GM21381 (cell line): ENCODE data around the gene EIF4H.
"Not testable (repeated sequence)": the region's sequence is repeated elsewhere in the genome, so short reads cannot be mapped to it uniquely, and the experiment has no call there.

Experiments
- ATAC-seq: cut with Tn5 transposase; IDR thresholded peaks from one replicate; pipeline ENCODE4 v1.9.1; 2021; ENCODE audit warnings: mild to moderate bottlenecking, moderate library complexity; ENCODE audit not compliant: unreplicated experiment

EIF4H gene

DNA sequence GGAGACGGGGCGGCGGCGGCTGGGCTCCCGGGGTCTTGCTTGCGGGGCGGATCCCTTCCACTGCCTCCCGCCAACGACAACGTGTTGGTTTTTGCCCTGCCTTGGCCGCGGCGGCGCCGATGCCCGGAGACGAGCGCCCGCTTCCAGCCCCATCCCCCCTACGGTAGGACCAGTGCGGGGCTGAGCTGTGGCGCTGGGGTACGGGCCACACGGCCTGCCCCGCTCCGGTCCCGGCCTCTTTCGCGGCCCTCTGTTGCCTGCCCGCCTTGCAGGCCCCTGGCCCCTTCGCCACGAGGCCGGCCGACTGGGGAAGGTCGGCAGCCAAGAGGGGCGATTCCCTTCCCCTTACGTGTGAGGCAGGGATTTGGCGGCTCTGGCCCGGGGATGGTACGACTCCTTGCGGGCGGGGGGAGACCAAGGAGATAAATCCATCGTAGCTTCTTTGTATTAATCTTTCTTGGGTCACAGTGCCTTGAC, 488 bp downstream of the EIF4H start:
- ATAC-seq, result peak; percentile 30

DNA sequence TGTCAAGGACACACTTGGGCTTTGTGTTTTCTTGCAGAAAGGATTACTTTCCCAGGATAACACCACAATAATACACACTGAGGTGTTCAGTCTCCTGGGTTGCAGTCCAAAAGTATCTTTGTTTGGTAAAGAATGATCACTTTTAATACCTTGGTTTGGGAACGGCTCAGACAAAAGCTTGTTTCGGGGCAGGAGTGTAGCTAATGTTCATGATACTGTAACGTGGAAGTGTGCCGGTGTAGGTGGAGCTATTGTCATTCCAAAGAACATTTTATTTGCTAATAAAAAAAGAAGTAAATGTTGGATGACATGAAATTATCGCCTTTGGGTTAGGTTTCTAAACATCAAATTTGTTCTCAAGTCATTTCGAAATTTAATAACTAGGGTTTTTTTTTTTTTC, 1.2 kb downstream of the EIF4H start:
- ATAC-seq, result no peak

DNA sequence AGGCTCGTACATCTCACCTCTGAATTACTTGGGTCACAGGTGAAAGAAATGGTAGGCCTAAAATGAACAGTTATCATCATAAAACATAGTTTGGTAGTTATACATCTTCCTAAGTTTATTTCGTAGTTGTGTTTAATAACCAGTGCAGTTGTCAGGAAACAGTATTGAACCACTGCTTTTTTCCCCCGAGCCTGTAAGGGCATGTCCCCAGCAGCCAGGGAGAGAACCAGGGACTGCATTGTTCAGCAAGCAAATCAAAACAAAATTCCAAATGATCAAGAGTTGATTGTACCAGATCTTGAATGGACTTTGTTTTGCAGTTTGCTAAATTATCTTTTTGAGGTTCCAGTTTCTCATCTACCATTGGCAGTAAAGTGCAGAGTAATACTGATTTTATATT, 2.4 kb downstream of the EIF4H start:
- ATAC-seq, result no peak

DNA sequence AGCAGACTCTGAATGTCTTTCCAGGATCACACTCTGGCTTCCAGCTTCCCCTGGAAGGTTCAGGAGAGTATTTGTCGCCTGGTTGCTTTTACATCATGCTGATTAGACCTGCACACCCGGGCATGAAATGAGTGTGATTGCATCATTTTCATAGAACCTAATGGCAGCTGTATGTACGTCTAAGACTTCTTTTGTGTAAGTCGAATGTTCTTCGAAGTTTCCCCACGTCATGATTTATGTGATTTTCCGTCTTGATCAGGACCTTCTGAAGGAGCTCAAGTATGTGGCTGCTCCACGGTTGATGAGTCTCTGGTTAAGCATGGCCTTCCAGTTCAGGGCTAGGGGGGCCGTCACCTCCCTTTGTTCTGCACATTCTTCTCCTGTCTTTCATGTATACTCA, 4.5 kb downstream of the EIF4H start:
- no peak for ATAC-seq

DNA sequence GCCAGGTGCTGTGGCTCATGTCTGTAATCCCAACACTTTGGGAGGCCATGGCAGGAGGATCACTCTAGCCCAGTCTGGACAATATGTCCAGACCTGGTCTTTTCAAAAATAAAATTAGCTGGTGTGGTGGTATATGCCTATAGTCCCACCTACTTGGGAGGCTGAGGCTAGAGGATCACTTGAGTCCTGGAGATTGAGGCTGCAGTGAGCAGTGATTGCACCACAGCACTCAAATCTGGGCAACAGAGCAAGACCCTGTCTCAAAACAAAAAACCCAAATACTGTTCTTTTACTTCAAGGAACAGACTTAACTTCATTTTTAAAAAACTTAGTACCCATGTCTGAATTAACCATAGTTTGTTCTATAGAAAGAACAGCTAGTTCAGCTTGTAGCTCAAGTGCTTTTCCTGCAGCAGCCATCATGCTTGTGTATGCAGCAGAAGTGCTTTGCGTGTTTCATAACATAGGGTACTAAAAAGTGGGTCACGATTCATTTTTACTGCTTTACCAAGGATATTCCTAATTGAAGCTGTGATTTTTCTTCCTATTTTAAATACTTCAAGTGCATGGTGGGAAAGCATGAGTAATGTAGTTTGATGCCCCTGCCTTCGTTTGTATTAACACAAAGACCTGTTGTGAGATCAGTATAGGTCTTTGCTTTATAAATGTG, 5.9 kb downstream of the EIF4H start:
- no peak for ATAC-seq

DNA sequence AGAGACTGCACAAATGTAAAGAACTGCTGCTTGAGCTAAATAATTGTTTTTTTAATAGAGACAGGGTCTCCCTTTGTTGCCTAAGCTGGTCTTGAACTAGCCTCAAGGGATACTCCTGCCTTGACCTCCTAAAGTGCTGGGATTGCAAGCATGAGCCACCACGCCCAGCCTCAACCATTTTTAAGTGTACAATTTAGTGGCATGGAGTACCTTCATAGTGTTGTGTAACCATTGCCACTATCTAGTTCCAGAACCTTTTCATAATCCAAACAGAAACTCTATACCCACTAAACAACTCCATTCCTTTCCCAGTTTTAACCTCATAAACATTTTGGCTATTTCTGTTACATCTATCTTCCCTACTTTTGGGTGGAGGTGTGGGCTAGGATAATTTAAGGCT, 6.7 kb downstream of the EIF4H start:
- no peak for ATAC-seq

DNA sequence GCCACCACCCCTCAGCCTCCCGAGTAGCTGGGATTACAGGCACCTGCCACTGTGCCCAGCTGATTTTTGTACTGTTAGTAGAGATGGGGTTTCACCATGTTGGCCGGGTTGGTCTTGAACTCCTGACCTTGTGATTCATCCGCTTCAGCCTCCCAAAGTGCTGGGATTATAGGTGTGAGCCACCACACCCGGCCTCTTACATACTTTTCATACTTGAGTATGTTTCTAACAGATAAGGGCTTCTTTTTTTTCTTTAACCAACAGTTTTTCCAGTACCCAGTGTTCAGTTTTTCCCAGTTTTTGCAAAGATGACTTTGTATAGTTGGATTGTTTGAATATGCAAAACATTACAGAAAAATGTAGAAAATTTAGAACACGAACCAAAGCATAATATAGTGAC, 7.7 kb downstream of the EIF4H start:
- no peak for ATAC-seq

DNA sequence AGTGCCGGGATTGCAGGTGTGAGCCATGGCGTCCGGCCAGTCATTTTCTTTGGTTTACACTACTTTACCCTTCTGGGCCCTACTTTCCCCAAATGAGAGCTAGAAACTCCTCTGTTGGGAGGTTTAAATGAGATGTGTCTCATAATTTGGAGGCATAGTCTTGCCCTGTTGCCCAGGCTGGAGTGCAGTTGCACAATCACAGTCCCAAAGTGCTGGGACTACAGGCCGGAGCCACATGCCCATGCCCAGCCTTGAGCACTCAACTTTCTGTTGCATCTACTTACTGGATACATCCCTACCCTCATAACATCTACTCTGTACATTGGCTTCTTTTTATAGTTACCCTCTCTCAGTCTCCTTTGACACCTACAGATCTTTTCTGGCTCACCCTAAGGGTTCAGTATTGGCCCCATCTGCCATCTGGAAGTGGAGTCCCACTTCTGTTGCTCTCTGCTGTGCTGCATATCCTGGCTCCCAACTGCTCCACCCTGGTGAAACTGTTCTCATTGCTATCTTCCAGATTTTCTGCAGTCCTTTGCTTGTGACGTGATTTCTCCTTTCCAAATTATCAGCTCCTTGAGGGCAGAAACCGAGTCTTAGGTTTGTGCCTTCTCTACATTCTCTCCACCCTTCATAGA, 8.4 kb downstream of the EIF4H start:
- no peak for ATAC-seq

DNA sequence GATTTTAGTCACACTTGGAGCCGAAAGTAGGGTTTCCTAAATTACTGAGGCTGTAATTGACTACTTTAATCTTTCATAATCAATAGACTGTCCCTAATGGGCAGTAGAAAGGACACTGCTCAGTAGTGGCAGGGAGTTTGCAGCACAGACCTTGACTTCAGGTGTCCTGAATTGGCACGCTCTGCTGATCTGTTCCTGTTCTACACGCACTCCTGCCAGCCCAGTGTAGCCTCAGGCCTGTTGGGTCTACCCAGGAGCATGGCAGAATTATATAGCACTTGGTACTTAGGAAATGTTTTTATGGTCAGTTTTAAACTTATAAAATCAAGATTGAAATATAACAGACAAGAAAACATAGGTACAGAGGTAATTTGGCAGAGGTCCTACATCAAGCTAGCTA, 9.0 kb downstream of the EIF4H start:
- no peak for ATAC-seq

DNA sequence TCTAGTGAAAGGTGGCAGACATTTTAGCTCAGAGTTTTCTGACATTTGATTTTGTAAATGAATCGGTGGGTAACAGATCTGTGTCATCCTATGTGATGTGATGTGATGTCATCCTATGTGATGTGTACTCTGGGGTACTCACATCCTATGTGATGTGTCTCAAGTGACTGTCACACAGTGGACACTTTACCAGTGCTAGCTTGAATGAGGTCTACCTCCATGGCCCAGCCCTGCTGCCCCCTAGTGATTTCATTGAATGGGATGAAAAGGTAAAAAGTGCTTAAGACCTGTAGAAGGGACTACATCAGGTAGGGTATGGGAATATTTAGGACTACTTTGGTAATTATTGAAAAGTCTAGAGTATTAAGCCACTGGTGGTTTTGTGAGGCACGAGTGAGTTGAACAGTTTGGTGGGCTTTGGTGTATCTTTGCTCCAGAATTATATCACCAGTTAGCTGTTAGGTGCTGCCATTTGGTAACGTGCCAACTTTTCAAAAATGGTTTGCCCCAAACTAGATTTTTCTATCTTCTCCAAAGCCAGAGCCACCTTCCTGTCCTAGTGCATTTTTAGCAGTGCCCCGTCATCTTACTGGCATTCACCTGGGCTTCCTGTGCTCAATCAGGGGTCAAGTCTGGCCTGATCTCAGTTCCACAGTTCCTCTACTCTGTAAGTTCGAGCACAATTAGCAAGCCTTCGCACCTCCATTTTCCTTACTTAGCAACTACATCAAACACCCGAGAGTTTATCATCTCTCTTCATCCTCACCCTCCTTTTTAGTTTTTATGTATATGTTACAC, 9.7 kb downstream of the EIF4H start:
- ATAC-seq, result no peak

DNA sequence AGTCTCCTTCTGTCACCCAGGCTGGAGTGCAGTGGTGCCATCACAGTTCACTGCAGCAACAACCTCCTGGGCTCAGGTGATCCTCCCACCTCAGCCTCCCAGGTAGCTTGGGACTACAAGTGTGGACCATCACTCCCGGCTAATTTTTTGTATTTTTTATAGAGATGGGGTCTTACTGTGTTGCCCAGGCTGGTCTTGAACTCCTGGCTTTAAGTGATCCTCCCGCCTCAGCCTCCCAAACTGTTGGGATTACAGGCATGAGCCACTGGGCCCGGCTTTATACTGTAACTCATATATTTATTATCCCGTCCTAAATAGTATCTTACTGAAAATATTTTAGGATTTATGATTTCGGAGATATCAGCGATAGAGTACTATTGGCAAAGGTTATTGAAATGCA, 10.9 kb downstream of the EIF4H start:
- no peak for ATAC-seq

DNA sequence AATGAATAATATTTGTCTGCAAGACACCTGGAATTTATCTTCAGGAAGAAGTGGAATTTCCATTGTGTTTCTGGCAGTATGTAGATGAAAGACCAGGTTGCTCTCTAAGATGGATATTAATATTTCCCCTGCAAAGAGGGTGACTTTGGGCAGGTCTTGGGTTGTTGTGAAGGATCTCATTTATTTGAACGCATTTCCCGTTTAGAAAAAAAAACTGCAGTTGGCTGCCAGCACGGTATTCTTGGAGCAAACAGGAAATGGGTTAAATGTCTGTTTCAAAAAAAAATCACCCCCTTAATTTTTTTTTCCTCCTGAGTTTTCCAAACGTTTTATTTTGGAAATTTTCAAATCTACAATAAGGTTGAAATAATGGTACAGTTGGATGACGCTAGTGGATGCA, 11.5 kb downstream of the EIF4H start:
- no peak for ATAC-seq

DNA sequence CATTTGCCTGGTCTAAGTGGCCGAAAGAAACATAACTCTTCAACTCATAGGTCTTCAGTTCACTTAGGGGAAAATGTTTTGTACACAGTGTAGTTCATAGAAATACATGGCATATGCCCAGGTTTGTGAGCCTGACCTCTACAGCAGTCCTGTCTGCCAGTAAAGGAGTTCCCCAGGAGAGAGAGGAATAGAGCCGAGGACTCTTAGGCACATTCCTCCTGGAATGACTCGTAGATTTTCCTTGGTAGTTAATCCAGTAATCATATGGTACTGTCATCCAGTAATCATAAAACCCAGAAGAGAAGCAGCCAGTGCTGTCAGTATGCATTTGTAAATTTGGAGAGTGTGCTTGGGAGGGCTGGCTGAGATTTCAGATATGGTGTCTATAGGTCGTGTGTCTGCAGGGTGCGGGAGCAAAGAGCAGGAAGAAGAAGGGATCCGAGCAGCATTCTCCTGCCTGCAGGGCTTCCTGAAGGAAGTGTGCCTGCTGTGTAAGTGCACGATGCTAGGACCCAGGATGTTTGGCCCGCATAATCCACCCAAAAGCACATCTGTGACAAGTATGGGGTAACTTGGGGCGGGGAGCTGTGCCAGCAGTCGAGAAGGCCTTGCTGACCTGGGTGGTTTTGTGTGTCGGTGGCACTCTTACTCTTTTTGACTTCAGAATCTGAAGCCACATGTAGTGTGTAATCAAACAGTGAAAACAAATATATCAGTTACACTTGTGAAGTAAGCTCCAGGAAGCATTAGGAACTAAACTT, 13.9 kb downstream of the EIF4H start:
- ATAC-seq, result no peak

DNA sequence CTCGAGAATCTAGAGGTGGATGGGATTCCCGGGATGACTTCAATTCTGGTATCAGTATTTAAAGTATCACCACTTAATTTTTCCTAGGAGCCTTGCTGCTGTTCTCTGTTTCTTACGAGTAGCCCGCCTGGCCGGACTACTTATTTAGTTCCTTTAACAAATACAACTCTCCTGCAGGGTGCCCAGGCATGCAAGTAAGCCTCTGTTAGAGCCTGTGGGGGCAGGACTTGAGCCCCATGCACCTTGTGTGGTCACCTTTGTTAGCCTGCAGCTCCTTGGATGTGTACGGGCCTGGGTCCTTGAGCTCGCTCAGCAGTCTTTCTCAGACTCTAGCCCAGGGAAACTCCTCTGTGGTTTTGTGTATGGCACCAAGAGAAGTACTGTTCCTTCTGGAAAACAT, 16.1 kb downstream of the EIF4H start:
- ATAC-seq, result no peak

DNA sequence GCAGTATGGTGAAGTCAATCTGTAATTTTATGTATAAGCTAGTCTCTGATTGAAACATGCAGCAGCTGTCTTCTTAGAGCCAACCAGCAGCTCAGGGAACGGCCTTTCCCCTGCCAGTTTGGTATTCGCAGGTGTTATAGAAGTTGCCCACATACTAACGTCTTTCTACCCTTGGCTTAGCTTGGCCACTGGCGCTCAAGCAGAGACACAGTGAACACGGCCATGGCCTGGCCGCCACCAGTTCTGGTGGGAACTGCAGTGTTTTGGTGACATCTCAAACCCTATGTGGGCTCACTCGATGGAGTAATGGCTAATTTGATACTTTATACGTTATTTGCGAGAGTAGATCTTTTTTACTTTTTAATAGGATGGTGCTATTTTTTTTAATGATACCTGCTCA, 17.1 kb downstream of the EIF4H start:
- no peak for ATAC-seq

DNA sequence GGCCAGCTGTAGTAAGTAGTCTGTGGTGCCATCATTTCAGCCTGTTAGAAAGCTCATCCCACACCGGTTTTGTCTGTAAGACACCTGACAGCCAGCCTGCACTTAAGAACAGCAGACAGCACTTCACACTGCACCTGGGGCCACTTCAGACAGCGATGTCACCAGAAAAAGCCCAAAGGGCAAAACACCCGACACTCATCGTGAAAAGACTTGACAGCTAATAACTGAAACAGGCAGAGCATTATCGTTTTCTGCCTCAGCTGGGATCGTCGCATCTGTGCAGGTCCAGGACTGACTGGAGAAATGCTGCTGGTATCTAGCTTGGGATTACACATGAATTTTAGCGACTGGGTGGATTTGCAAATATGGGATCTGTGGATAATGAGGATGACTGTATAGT, 18.9 kb downstream of the EIF4H start:
- no peak for ATAC-seq

DNA sequence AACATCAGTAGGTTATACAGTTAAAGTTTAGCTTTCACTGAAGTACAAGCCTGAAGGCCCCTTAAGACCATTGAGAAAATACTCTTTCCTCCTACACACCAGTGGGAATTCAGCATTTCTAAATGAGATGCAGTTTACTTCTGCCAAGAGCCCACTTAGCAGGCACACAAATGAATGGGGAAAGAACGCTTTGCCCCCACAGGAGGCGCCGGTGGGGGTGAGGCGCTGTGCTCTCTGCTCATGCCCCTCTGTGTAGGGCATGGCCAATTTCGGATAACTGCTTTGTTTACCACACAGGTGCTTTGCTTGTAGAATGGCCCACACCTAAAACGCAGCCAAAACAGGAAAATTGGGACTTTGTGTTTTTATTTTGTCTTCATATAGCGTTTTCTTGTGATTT, 19.8 kb downstream of the EIF4H start:
- no peak for ATAC-seq

DNA sequence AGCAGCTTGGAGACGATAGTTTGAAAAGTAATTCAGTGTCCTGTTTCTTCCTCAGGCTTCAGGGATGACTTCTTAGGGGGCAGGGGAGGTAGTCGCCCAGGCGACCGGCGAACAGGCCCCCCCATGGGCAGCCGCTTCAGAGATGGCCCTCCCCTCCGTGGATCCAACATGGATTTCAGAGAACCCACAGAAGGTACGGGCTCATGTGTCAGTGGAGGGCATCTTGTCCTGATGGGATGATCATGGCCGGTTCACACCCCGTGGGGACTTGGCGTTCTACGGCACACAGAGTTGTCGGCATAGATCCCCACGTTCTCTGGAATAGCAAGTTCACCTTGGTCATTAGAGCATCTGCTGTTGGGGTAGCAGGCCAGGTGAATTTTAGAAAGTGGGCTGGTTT, 20.5 kb downstream of the EIF4H start:
- ATAC-seq, result no peak

DNA sequence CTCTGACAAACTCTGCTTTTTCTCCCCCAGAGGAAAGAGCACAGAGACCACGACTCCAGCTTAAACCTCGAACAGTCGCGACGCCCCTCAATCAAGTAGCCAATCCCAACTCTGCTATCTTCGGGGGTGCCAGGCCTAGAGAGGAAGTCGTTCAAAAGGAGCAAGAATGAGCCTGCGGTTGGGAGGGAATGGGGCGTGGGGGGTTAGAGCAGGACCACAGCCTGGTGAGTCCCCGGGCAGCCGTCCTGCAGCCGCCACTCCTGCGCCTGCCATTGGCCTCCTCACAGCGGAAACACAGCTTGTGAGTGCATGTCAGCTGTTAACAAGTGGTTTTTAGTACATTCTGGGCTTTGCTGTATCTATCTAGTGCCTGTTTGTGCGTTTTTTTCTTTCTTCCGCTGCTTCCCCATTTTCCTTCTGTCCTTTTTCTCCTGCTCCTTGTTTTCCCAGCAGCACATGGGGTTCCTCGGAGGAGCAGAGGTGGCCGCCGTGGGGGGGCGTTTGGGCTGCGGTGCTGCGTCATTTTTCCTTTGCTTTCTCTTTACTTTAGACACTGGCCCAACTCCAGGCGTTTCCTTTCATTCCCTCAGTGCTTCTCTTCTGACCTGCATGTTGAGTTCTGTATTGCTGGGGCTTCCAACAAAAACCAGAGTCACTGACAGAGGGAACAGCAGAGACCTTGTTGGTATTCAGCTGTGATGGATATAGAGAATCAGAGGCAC, 21.1 kb downstream of the EIF4H start:
- not testable (repeated sequence) for ATAC-seq

DNA sequence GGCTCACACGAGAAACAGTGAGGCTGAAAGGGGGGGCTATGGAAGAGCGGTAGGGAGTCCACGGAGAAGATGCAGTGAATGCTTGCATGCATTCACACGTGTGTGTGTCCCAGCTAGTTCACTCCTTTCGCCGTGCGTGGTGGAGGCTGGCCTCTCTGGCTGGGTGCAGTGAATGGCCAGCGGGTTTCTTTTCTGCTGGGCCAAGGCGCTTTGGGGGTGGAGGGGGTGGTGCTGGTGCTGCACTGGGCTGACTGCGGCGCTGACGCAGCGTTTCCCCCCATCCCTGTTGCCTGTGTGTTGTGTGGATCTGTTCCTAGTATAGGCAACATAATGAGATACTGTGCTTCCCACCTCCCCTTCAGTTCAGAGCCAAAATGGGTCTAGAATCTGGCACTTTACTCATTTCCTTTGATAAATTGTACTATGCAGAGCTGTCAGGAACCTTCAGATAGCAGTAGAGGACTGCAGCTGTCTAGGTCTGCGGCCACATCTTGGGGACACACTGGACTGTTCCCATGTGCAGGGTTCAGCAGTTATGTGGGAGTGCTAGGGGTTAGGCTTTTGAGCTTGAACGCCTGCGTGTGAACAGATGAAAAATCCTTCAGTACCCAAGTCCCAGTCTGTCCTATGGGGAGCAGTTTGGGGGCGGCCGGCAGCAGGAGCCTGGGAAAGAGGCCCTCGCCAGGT, 22.0 kb downstream of the EIF4H start:
- not testable (repeated sequence) for ATAC-seq
